MM.1S (cell line): Measurements from ENCODE around the gene PRKCH.

Experiments
- CTCF ChIP-seq: fragments of 300-600 bp; sonication (generic); IDR thresholded peaks from 2 replicates; pipeline ENCODE4 v1.5.1; 2016; ENCODE audit warnings: antibody characterized with exemption, low read length, mixed read lengths
- EZH2phosphoT487 ChIP-seq: fragments of 300-600 bp; sonication (generic); IDR thresholded peaks from 2 replicates; pipeline ENCODE4 v1.6.1; 2018; ENCODE audit warnings: antibody characterized with exemption, low read length

GRCh38 chr14:61553730-61554641, 232.6 kb downstream of the PRKCH start:
- TF ChIP-seq CTCF (no peak), EZH2phosphoT487 (no peak)
